ENCODE results near the gene RIN2. TPM values are rescaled to one million over a fixed set of nuclear protein-coding genes. Genes with fewer than 3 reads are reported as not detected.

RIN2 gene
- 40.8 and 42.4 TPM in 2 replicates for total RNA-seq (2014; rRNA removed; shearing (Covaris generic))
- 11.6 and 13.7 TPM in 2 replicates for polyA plus RNA-seq (2014; cell fraction: nucleus; rRNA removed)

GRCh38 chr20:19758133-19758500 is at the start of gene RIN2:
RIN2 (plus strand) TSS chr20:19758258; CDS start chr20:19889602, 131,344 bp downstream.
- no peak for DNase-seq (ENCODE audit: extremely low read depth, low read depth)

GRCh38 chr20:19709635-19710335 is 48.3 kb upstream of the RIN2 start:
- no peak for DNase-seq (ENCODE audit: extremely low read depth, low read depth)

- DNase-seq (ENCODE audit: extremely low read depth, low read depth) = peak; percentile 39
Observed at GRCh38 chr20:19710336-19711120, 47.5 kb upstream of the RIN2 start.

- DNase-seq (ENCODE audit: extremely low read depth, low read depth) = no peak
Observed at GRCh38 chr20:19711126-19711525, 46.9 kb upstream of the RIN2 start.

GRCh38 chr20:19712721-19713260 is 45.3 kb upstream of the RIN2 start:
- no peak for DNase-seq (ENCODE audit: extremely low read depth, low read depth)

- no peak for DNase-seq (ENCODE audit: extremely low read depth, low read depth)
Observed at GRCh38 chr20:19713822-19714578, 44.1 kb upstream of the RIN2 start.

GRCh38 chr20:19714579-19714840 is 43.5 kb upstream of the RIN2 start:
- no peak for DNase-seq (ENCODE audit: extremely low read depth, low read depth)

GRCh38 chr20:19715986-19716385 is 42.1 kb upstream of the RIN2 start:
- no peak for DNase-seq (ENCODE audit: extremely low read depth, low read depth)

- DNase-seq (ENCODE audit: extremely low read depth, low read depth) = no peak
Observed at GRCh38 chr20:19718880-19719279, 39.2 kb upstream of the RIN2 start.

- DNase-seq (ENCODE audit: extremely low read depth, low read depth) = no peak
Observed at GRCh38 chr20:19720991-19721390, 37.1 kb upstream of the RIN2 start.

GRCh38 chr20:19723051-19723450 is 35.0 kb upstream of the RIN2 start:
- DNase-seq (ENCODE audit: extremely low read depth, low read depth) = no peak

GRCh38 chr20:19723813-19724430 is 34.1 kb upstream of the RIN2 start:
- no peak for DNase-seq (ENCODE audit: extremely low read depth, low read depth)

- DNase-seq (ENCODE audit: extremely low read depth, low read depth) = no peak
Observed at GRCh38 chr20:19725373-19725772, 32.7 kb upstream of the RIN2 start.

GRCh38 chr20:19725814-19726525 is 32.1 kb upstream of the RIN2 start:
- no peak for DNase-seq (ENCODE audit: extremely low read depth, low read depth)

- DNase-seq (ENCODE audit: extremely low read depth, low read depth) = no peak
Observed at GRCh38 chr20:19727251-19727847, 30.7 kb upstream of the RIN2 start.

- DNase-seq (ENCODE audit: extremely low read depth, low read depth) = no peak
Observed at GRCh38 chr20:19729672-19730071, 28.4 kb upstream of the RIN2 start.

GRCh38 chr20:19730706-19731105 is 27.4 kb upstream of the RIN2 start:
- DNase-seq (ENCODE audit: extremely low read depth, low read depth) = no peak

GRCh38 chr20:19734811-19735210 is 23.2 kb upstream of the RIN2 start:
- no peak for DNase-seq (ENCODE audit: extremely low read depth, low read depth)

GRCh38 chr20:19735446-19735845 is 22.6 kb upstream of the RIN2 start:
- DNase-seq (ENCODE audit: extremely low read depth, low read depth) = peak; percentile 90

GRCh38 chr20:19737025-19737424 is 21.0 kb upstream of the RIN2 start:
- DNase-seq (ENCODE audit: extremely low read depth, low read depth) = peak; percentile 87

All from NCI-H460 (cell line).